Suppressor macrophage (primary cell): ENCODE measurements around the gene FEM1C.

Source experiments
- DNase-seq, 4 experiments: peaks; one replicate each; pipeline ENCODE4 v3.0.0-alpha.2; 2020 to 2022

The FEM1C gene

GRCh38 chr5:115472271-115473025, 72.1 kb downstream of the FEM1C start:
- peak in 3 of 4 experiments; percentile 38 to 51 (median 49) for DNase-seq

- no peak for DNase-seq
Observed at GRCh38 chr5:115471345-115472063, 73.1 kb downstream of the FEM1C start.

- peak in 2 of 4 experiments; percentile 38 to 44 for DNase-seq
Observed at GRCh38 chr5:115470921-115471320, 73.7 kb downstream of the FEM1C start.
